Thyroid gland (tissue), 4 donors: ENCODE data around the gene SEC22C. TPM values are rescaled to one million over a fixed set of nuclear protein-coding genes. Genes with fewer than 3 reads are reported as not detected.

Experiments used
- DNase-seq, 2 donors: peaks; one replicate each; pipeline ENCODE4 v3.0.0-alpha.2; 2019
- H3K27ac ChIP-seq, 3 donors: fragments of 200-600 bp; sonication (generic); 1 replicate in 2 of 3; 2 replicates in 1 of 3; pipeline ENCODE4 v1.5.1; 2016 to 2019; ENCODE audit warnings: mild to moderate bottlenecking in 1 of 3, moderate library complexity in 1 of 3
- H3K27me3 ChIP-seq: fragments of 200-600 bp; sonication (generic); one replicate; pipeline ENCODE4 v1.5.1; 2019
- H3K36me3 ChIP-seq, 2 donors: fragments of 200-600 bp; sonication (generic); one replicate each; pipeline ENCODE4 v1.5.1; 2016 to 2019
- H3K4me1 ChIP-seq, 2 donors: fragments of 200-600 bp; sonication (generic); one replicate each; pipeline ENCODE4 v1.5.1; 2017 to 2019
- H3K4me3 ChIP-seq, 3 donors: fragments of 200-600 bp; sonication (generic); replicated peaks in 1 of 3; 1 replicate in 2 of 3; 2 replicates in 1 of 3; pipeline ENCODE4 v1.5.1; 2016; ENCODE audit warnings: mild to moderate bottlenecking in 1 of 3
- H3K9me3 ChIP-seq: fragments of 200-600 bp; sonication (generic); one replicate; pipeline ENCODE4 v1.5.1; 2017
- CTCF ChIP-seq, 6 experiments: fragments of 200-600 bp in 3 of 6; fragments of 450-650 bp in 3 of 6; sonication (generic) in 3 of 6; IDR thresholded peaks; one replicate each; pipeline ENCODE4 v1.5.1; 2016 to 2019; ENCODE audit warnings: antibody characterized with exemption in 6 of 6, mild to moderate bottlenecking in 2 of 6, inconsistent platforms in 1 of 6, moderate library complexity in 1 of 6
- POLR2A ChIP-seq, 2 donors: fragments of 450-650 bp; IDR thresholded peaks; one replicate each; pipeline ENCODE4 v1.6.1; 2017; ENCODE audit warnings: antibody characterized with exemption in 2 of 2, mild to moderate bottlenecking in 2 of 2, moderate library complexity in 1 of 2
- WGBS, 2 donors: methylation state at CpG; one replicate each; pipeline ENCODE4 v1.1.5; 2017; 5-methylcytosine and 5-hydroxymethylcytosine counted together
- intact Hi-C: fragments of 100-400 bp; cut with DNase I; formaldehyde crosslinking; loops from one replicate; pipeline ENCODE4 v1.15.1; 2023
- total RNA-seq, 4 donors: library from RNA; depleted of rRNA; stranded (reverse); fragments of >200 nt; gene quantifications; one replicate each; pipeline ENCODE4 v1.2.3, GENCODE V29; 2016

SEC22C gene
- total RNA-seq, 4 donors from 2014 or later, result 59.9 to 66.4 (median 62.7) TPM

- peaks cover 56 to 69% of the 10 kb centered on the region in 2 donors for H3K36me3 ChIP-seq
- DNase-seq, result no peak
Observed at GRCh38 chr3:42556089-42556632, 25.6 kb downstream of the SEC22C start.

GRCh38 chr3:42552830-42553229 lies 28.9 kb downstream of the SEC22C start:
- peaks cover 46 to 51% of the 10 kb centered on the region in 2 donors for H3K36me3 ChIP-seq
- intact Hi-C loops, result no loop called here
- TF ChIP-seq CTCF (IDR thresholded peaks at IDR 0.05) (no peak), POLR2A (IDR thresholded peaks at IDR 0.05) (no peak)
- no peak for DNase-seq
- H3K27ac ChIP-seq, result no peak overlapping the region
- H3K4me1 ChIP-seq, result no peaks in the 10 kb centered on the region
- H3K9me3 ChIP-seq, result no peaks in the 10 kb centered on the region
- WGBS, 2 donors, result 44 to 51% methylated on average over 1 of the region's 1 CpG
- no peaks in the 10 kb centered on the region for H3K27me3 ChIP-seq
- H3K4me3 ChIP-seq, result no peak overlapping the region

More at GRCh38 chr3:42556089-42556632, 25.6 kb downstream of the SEC22C start:
- intact Hi-C loops, result no loop called here
- TF ChIP-seq CTCF (IDR thresholded peaks at IDR 0.05) (no peak), POLR2A (IDR thresholded peaks at IDR 0.05) (no peak)
- H3K4me1 ChIP-seq, result no peaks in the 10 kb centered on the region
- H3K27ac ChIP-seq, result no peak overlapping the region
- no peak overlapping the region for H3K4me3 ChIP-seq
- no peaks in the 10 kb centered on the region for H3K9me3 ChIP-seq
- H3K27me3 ChIP-seq, result no peaks in the 10 kb centered on the region
- 69 to 76% methylated on average over 3 of the region's 3 CpGs for WGBS, 2 donors

- Histone ChIP-seq H3K4me3 (no peak overlapping the region), H3K4me1 (peaks cover 2 to 4% of the 10 kb centered on the region in 2 donors), H3K27ac (no peak overlapping the region), H3K36me3 (peaks cover 26 to 29% of the 10 kb centered on the region in 2 donors), H3K9me3 (no peaks in the 10 kb centered on the region), H3K27me3 (no peaks in the 10 kb centered on the region)
- no peak for TF ChIP-seq POLR2A (IDR thresholded peaks at IDR 0.05)
- no peak for TF ChIP-seq CTCF (IDR thresholded peaks at IDR 0.05)
- WGBS, 2 donors, result 87 to 89% methylated on average over 1 of the region's 1 CpG
- intact Hi-C loops, result no loop called here
- DNase-seq, result no peak
Observed at GRCh38 chr3:42550250-42550649, 31.5 kb downstream of the SEC22C start.

- Histone ChIP-seq H3K27ac (no peak overlapping the region), H3K4me1 (peaks cover 11 to 16% of the 10 kb centered on the region in 2 donors), H3K4me3 (no peak overlapping the region), H3K36me3 (peaks cover 16 to 19% of the 10 kb centered on the region in 2 donors), H3K9me3 (no peaks in the 10 kb centered on the region), H3K27me3 (no peaks in the 10 kb centered on the region)
- TF ChIP-seq CTCF (IDR thresholded peaks at IDR 0.05) (no peak), POLR2A (IDR thresholded peaks at IDR 0.05) (no peak)
- no peak for DNase-seq
- intact Hi-C loops, result loop anchor here (10.0 kb wide), 1 partner anchor 294 kb away; no protein-coding TSS in a partner anchor
- 96 to 100% methylated on average over 2 of the region's 2 CpGs for WGBS, 2 donors
Observed at GRCh38 chr3:42549131-42549530, 32.6 kb downstream of the SEC22C start.

GRCh38 chr3:42547401-42547945 lies 34.3 kb downstream of the SEC22C start:
- DNase-seq, result peak; percentile 60 to 68
- TF ChIP-seq CTCF (IDR thresholded peaks at IDR 0.05), result peak; percentile 65 to 98 (median 71)
- no peak for TF ChIP-seq POLR2A (IDR thresholded peaks at IDR 0.05)
- H3K4me3 ChIP-seq, result no peak overlapping the region
- no peaks in the 10 kb centered on the region for H3K9me3 ChIP-seq
- no peak overlapping the region for H3K27ac ChIP-seq
- peaks cover 12 to 21% of the 10 kb centered on the region in 2 donors for H3K4me1 ChIP-seq
- H3K36me3 ChIP-seq, result peaks cover 0 to 7% of the 10 kb centered on the region in 2 donors
- 39 to 48% methylated on average over 7 of the region's 7 CpGs for WGBS, 2 donors
- intact Hi-C loops, result loop anchor here (10.0 kb wide), 1 partner anchor 293 kb away; no protein-coding TSS in a partner anchor
- H3K27me3 ChIP-seq, result no peaks in the 10 kb centered on the region
